ENCODE measurements around the gene TBC1D13.
"Not testable (repeated sequence)": the region's sequence is repeated elsewhere in the genome, so short reads cannot be mapped to it uniquely, and the experiment has no call there.

The TBC1D13 gene

DNA sequence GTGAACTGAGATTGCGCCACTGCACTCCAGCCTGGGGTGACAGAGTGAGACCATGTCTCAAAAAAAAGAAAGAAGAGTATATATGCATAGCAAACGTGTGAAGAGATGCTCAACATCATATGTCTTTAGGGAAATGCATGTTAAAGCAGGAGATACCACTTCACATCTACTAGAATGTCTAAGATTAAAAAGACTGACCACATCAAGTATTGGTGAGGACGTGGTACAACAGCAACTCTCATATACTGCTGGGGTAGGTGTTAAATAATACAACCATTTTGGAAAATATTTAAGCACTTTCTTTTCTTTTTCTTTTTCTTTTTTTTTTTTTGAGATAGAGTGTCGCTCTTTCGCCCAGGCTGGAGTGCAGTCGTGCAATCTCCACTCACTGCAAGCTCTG, 1.6 kb upstream of the TBC1D13 start:
- Histone ChIP-seq H3K36me3 (ENCODE audit: insufficient read depth, insufficient read length, low read length) (peaks cover 13% of the 10 kb centered on the region), H3K4me3 (ENCODE audit: insufficient read length, low read depth) (no peak overlapping the region), H3K4me1 (ENCODE audit: insufficient read depth, insufficient read length) (no peaks in the 10 kb centered on the region), H3K9ac (ENCODE audit: insufficient read length, low read depth) (no peak overlapping the region), H3K9me3 (ENCODE audit: insufficient read depth, low read length) (peaks cover 18% of the 10 kb centered on the region), H3K27me3 (ENCODE audit: insufficient read depth, insufficient read length) (no peaks in the 10 kb centered on the region)
- TF ChIP-seq YY1 (IDR thresholded peaks at IDR 0.05; ENCODE audit: insufficient read depth, insufficient read length) (no peak), ZNF274 (IDR thresholded peaks at IDR 0.05; ENCODE audit: low read depth, low read length) (no peak), SUZ12 (IDR thresholded peaks at IDR 0.05; ENCODE audit: extremely low read depth, insufficient read depth, insufficient read length) (no peak)
- no peak for DNase-seq (ENCODE audit: low read depth, low spot score)

DNA sequence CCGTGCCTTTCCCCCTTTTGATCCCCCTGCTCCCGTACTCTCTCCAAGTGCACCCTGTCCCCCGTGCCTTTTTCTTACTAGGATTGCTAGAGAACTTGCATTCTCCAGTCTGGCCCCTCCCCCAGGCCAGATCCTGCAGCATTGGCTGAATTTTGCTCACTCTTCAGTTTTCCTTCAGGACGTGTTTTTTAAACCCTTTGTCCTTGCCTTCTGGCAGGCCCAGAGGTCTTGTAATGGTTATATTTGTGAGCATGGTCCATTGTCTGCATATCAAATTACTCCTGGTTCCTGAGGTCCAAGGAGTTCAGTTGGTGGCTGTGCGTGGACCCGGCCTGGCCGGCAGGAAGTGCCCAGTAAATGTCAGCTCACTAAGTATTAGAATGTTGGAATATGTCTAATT, 606 bp downstream of the TBC1D13 start:
- H3K27me3 ChIP-seq (ENCODE audit: insufficient read depth, insufficient read length): no peaks in the 10 kb centered on the region
- peak overlapping the region; percentile 96 for H3K9ac ChIP-seq (ENCODE audit: insufficient read length, low read depth)
- no peaks in the 10 kb centered on the region for H3K4me1 ChIP-seq (ENCODE audit: insufficient read depth, insufficient read length)
- peak overlapping the region; percentile 94 for H3K4me3 ChIP-seq (ENCODE audit: insufficient read length, low read depth)
- TF ChIP-seq SUZ12 (IDR thresholded peaks at IDR 0.05; ENCODE audit: extremely low read depth, insufficient read depth, insufficient read length): no peak
- TF ChIP-seq YY1 (IDR thresholded peaks at IDR 0.05; ENCODE audit: insufficient read depth, insufficient read length): no peak
- no peak for TF ChIP-seq ZNF274 (IDR thresholded peaks at IDR 0.05; ENCODE audit: low read depth, low read length)
- H3K9me3 ChIP-seq (ENCODE audit: insufficient read depth, low read length): 0 out of 2 replicates have a peak, but pooled peaks cover under 1% of the 10 kb centered on the region
- DNase-seq (ENCODE audit: low read depth, low spot score): no peak
- H3K36me3 ChIP-seq (ENCODE audit: insufficient read depth, insufficient read length, low read length): peaks cover 35% of the 10 kb centered on the region

DNA sequence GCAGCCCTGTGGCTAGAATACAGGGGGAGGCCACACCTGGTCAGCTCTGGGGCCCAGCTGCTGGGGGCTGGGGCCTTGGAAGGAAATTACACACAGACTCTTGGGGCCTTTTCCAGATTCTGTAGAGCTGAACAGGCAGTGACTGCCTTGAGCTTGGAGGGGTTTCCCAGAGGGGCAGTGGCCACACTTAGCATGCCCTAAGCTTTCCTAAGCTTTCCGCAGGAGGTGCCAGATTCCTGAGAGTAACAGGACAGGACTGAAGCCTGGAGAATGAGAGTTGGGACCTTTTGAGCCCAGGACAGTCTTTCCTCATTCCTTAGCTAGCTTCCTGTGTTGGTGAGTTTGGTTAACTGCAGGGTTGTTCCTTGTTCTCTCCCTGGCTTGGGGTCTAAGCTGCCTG, 1.4 kb downstream of the TBC1D13 start:
- TF ChIP-seq YY1 (IDR thresholded peaks at IDR 0.05; ENCODE audit: insufficient read depth, insufficient read length) (no peak), SUZ12 (IDR thresholded peaks at IDR 0.05; ENCODE audit: extremely low read depth, insufficient read depth, insufficient read length) (no peak), ZNF274 (IDR thresholded peaks at IDR 0.05; ENCODE audit: low read depth, low read length) (no peak)
- no peak for DNase-seq (ENCODE audit: low read depth, low spot score)

DNA sequence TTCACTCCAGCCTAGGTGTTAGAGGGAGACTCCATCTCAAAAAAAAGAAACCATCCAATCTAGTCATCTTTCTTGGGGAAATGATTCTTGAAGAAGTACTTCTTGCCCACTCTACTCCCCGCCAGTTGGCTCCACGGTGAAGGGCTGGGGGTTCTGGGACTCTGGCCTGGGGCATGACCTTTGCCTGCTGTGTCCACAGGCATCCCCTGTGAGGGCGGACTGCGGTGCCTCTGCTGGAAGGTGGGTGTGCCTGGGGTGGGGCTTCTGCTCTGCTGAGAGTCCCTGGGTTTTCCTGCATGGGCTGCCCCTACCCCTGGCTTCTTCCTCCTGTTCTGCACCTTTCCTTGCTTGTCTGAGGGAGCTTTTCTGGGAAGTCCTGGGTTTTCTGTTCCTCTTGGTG, 3.5 kb downstream of the TBC1D13 start:
- DNase-seq (ENCODE audit: low read depth, low spot score): no peak
- Histone ChIP-seq H3K36me3 (ENCODE audit: insufficient read depth, insufficient read length, low read length) (peaks cover 59% of the 10 kb centered on the region), H3K4me1 (ENCODE audit: insufficient read depth, insufficient read length) (no peaks in the 10 kb centered on the region), H3K9ac (ENCODE audit: insufficient read length, low read depth) (no peak overlapping the region), H3K27me3 (ENCODE audit: insufficient read depth, insufficient read length) (no peaks in the 10 kb centered on the region), H3K9me3 (ENCODE audit: insufficient read depth, low read length) (no peaks in the 10 kb centered on the region), H3K4me3 (ENCODE audit: insufficient read length, low read depth) (no peak overlapping the region)
- TF ChIP-seq YY1 (IDR thresholded peaks at IDR 0.05; ENCODE audit: insufficient read depth, insufficient read length) (no peak), ZNF274 (IDR thresholded peaks at IDR 0.05; ENCODE audit: low read depth, low read length) (no peak), SUZ12 (IDR thresholded peaks at IDR 0.05; ENCODE audit: extremely low read depth, insufficient read depth, insufficient read length) (no peak)

More for the DNA sequence above, 1.4 kb downstream of the TBC1D13 start:
- no peaks in the 10 kb centered on the region for H3K27me3 ChIP-seq (ENCODE audit: insufficient read depth, insufficient read length)
- no peak overlapping the region for H3K4me3 ChIP-seq (ENCODE audit: insufficient read length, low read depth)
- no peaks in the 10 kb centered on the region for H3K4me1 ChIP-seq (ENCODE audit: insufficient read depth, insufficient read length)
- no peaks in the 10 kb centered on the region for H3K9me3 ChIP-seq (ENCODE audit: insufficient read depth, low read length)
- H3K36me3 ChIP-seq (ENCODE audit: insufficient read depth, insufficient read length, low read length): peaks cover 43% of the 10 kb centered on the region
- peak overlapping the region; percentile 96 for H3K9ac ChIP-seq (ENCODE audit: insufficient read length, low read depth)

DNA sequence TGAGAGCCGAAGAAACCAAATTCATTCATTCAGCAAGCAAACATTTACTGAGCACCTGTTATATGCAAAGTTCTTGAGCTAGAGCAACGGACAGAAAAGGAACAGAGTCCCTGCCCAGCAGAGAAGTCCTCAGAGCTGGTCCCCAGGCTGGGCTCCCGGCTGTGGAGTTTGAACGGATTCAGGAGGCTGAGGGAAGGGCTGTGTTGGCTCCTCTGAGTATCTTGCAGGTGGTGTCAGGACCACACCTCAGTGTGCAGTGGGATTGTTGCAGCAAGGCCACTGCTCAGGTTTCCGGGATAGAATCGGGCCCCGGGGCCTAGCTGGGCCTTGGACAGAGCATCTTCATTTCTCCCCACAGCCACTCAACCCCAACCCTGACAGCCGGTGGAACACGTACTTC, 5.1 kb downstream of the TBC1D13 start:
- Histone ChIP-seq H3K9me3 (ENCODE audit: insufficient read depth, low read length) (no peaks in the 10 kb centered on the region), H3K36me3 (ENCODE audit: insufficient read depth, insufficient read length, low read length) (peaks cover 64% of the 10 kb centered on the region), H3K27me3 (ENCODE audit: insufficient read depth, insufficient read length) (no peaks in the 10 kb centered on the region), H3K4me3 (ENCODE audit: insufficient read length, low read depth) (no peak overlapping the region), H3K9ac (ENCODE audit: insufficient read length, low read depth) (no peak overlapping the region), H3K4me1 (ENCODE audit: insufficient read depth, insufficient read length) (no peaks in the 10 kb centered on the region)
- no peak for DNase-seq (ENCODE audit: low read depth, low spot score)
- TF ChIP-seq SUZ12 (IDR thresholded peaks at IDR 0.05; ENCODE audit: extremely low read depth, insufficient read depth, insufficient read length) (no peak), YY1 (IDR thresholded peaks at IDR 0.05; ENCODE audit: insufficient read depth, insufficient read length) (no peak), ZNF274 (IDR thresholded peaks at IDR 0.05; ENCODE audit: low read depth, low read length) (no peak)

DNA sequence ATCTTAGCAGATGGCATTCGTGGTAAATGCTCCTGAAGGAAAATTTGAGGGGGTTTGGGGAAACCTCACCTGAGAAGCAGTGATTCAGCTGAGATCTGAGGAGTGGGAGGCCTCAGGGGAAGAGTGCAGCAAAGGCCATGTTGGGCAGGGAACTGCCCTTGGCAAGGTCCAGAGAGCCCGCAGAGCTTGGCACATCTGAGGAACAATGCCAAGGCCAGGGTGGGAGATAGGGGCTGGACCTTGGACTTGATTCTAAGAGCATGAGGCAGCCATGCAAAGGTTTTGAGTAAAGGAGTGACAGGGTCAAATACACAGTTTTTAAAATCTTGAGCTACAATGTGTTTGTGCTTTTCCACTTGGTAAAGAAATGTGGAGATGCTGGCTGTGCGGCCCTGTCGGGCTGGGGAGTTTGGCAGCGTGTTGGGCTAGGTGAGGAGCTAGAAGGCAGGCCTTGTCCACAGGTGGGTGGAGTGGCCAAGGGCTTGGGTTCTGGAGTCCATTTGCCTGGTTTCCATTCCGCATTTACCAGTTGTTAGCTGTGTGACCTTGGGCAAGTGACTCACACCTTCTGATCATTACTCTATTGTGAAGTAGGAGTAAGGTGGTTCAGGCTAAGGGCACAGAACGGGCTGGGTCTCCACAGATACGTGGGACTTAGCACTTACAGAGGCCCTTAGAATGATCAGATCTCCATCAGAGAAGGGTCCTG, 6.1 kb downstream of the TBC1D13 start:
- no peak overlapping the region for H3K4me3 ChIP-seq (ENCODE audit: insufficient read length, low read depth)
- H3K36me3 ChIP-seq (ENCODE audit: insufficient read depth, insufficient read length, low read length): peaks cover 72% of the 10 kb centered on the region
- H3K9ac ChIP-seq (ENCODE audit: insufficient read length, low read depth): no peak overlapping the region
- DNase-seq (ENCODE audit: low read depth, low spot score): no peak
- no peaks in the 10 kb centered on the region for H3K27me3 ChIP-seq (ENCODE audit: insufficient read depth, insufficient read length)
- H3K9me3 ChIP-seq (ENCODE audit: insufficient read depth, low read length): no peaks in the 10 kb centered on the region
- TF ChIP-seq YY1 (IDR thresholded peaks at IDR 0.05; ENCODE audit: insufficient read depth, insufficient read length): no peak
- TF ChIP-seq SUZ12 (IDR thresholded peaks at IDR 0.05; ENCODE audit: extremely low read depth, insufficient read depth, insufficient read length): no peak
- TF ChIP-seq ZNF274 (IDR thresholded peaks at IDR 0.05; ENCODE audit: low read depth, low read length): no peak
- no peaks in the 10 kb centered on the region for H3K4me1 ChIP-seq (ENCODE audit: insufficient read depth, insufficient read length)

DNA sequence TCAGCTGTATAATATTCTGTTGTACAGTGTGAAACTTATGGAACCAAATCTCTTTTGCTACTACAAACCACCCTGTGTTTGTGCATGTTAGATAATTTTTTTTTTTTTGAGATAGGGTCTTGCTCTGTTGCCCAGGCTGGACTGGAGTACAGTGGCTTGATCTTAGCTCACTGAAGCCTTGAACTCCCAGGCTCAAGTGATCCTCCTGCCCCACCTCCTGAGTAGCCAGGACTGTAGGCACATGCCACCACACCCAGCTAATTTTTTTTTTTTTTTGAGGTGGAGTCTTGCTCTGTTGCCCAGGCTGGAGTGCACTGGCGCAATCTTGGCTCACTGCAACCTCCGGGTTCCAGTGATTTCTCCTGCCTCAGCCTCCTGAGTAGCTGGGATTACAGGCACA, 7.9 kb downstream of the TBC1D13 start:
- DNase-seq (ENCODE audit: low read depth, low spot score); H3K9me3 ChIP-seq (ENCODE audit: insufficient read depth, low read length); H3K27me3 ChIP-seq (ENCODE audit: insufficient read depth, insufficient read length); H3K9ac ChIP-seq (ENCODE audit: insufficient read length, low read depth); H3K4me3 ChIP-seq (ENCODE audit: insufficient read length, low read depth); H3K4me1 ChIP-seq (ENCODE audit: insufficient read depth, insufficient read length): not testable (repeated sequence)
- peaks cover 77% of the 10 kb centered on the region for H3K36me3 ChIP-seq (ENCODE audit: insufficient read depth, insufficient read length, low read length)
